BLaER1 (cell line): Measurements from ENCODE around the gene PTPRCAP.

Experiments
- H3K27ac ChIP-seq: shearing (Covaris generic); formaldehyde crosslinking; 2 replicates; pipeline ENCODE4 v1.8.1; 2022
- H3K27me3 ChIP-seq: shearing (Covaris generic); formaldehyde crosslinking; 2 replicates; pipeline ENCODE4 v1.8.1; 2022
- H3K36me3 ChIP-seq: shearing (Covaris generic); formaldehyde crosslinking; 2 replicates; pipeline ENCODE4 v1.8.1; 2022
- H3K4me1 ChIP-seq: shearing (Covaris generic); formaldehyde crosslinking; 2 replicates; pipeline ENCODE4 v1.8.1; 2022
- H3K4me2 ChIP-seq: shearing (Covaris generic); formaldehyde crosslinking; 2 replicates; pipeline ENCODE4 v1.8.1; 2022
- H3K4me3 ChIP-seq: shearing (Covaris generic); formaldehyde crosslinking; 2 replicates; pipeline ENCODE4 v1.8.1; 2022
- H3K9ac ChIP-seq: shearing (Covaris generic); formaldehyde crosslinking; 2 replicates; pipeline ENCODE4 v1.8.1; 2022
- H3K9me3 ChIP-seq: shearing (Covaris generic); formaldehyde crosslinking; 2 replicates; pipeline ENCODE4 v1.8.1; 2022
- H4K20me1 ChIP-seq: shearing (Covaris generic); formaldehyde crosslinking; 2 replicates; pipeline ENCODE4 v1.8.1; 2022
- Cebpa-rat ChIP-seq: shearing (Covaris generic); IDR thresholded peaks from 2 replicates; pipeline ENCODE4 v1.8.1; 2022

The PTPRCAP gene

DNA sequence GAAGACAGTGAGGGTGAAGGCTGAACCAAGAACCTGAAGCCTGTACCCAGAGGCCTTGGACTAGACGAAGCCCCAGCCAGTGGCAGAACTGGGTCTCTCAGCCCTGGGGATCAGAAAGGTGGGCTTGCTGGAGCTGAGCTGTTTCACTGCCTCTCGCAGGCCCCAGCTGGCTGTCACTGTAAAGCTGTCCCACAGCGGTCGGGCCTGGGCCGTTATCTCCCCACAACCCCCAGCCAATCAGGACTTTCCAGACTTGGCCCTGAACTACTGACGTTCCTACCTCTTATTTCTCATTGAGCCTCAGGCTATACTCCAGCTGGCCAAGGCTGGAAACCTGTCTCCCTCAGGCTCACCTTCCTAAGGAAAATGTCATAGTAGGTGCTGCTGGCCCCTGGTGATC, 39.9 kb downstream of the PTPRCAP start:
- no peaks in the 10 kb centered on the region for H3K9me3 ChIP-seq
- no peak for TF ChIP-seq Cebpa-rat
- H3K27ac ChIP-seq: peak overlapping the region; percentile 55
- peaks cover 79% of the 10 kb centered on the region for H4K20me1 ChIP-seq
- peaks cover 72% of the 10 kb centered on the region for H3K36me3 ChIP-seq
- 0 out of 2 replicates have a peak overlapping the region, but pooled peaks have one; percentile 17 for H3K9ac ChIP-seq
- no peak overlapping the region for H3K4me3 ChIP-seq
- H3K4me1 ChIP-seq: peaks cover 74% of the 10 kb centered on the region
- peak overlapping the region; percentile 79 for H3K4me2 ChIP-seq
- H3K27me3 ChIP-seq: no peaks in the 10 kb centered on the region

DNA sequence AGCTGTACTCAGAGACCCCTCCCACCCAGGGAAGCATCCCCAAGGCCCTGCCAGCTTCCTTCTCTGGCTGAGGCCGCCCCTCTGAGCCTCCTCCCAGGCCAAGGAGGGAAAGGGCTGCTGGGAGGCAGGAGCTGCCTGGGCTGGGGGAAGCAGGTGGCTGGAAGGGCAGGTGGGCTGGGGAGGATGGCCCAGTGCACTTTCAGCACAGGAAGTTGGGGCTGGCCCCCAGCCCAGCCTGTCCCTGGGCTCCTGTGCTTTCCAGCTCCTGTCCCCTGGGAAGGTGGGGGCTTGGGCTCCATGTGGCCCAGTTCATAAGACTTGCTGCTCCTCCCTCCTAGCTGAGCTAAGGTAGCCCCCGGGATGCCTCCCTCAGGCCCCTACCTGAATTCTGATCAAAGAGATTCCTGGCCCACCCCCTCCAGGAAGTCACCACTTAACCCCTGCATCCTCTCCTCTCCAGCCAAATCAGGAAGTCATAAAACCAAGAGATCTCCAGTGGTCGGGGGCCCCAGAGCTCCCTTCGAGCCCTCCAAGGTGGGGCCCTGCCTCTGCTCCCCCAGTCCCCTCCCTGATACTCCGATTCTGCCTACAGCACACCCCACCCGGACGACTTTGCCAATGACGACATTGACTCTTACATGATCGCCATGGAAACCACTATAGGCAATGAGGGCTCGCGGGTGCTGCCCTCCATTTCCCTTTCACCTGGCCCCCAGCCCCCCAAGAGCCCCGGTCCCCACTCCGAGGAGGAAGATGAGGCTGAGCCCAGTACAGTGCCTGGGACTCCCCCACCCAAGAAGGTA, 40.7 kb downstream of the PTPRCAP start:
- H3K9me3 ChIP-seq: no peaks in the 10 kb centered on the region
- H3K36me3 ChIP-seq: peaks cover 72% of the 10 kb centered on the region
- H3K9ac ChIP-seq: peak overlapping the region; percentile 39; the same call in 1 of the 2 replicates
- peaks cover 86% of the 10 kb centered on the region for H4K20me1 ChIP-seq
- H3K4me1 ChIP-seq: peaks cover 72% of the 10 kb centered on the region
- peak overlapping the region; percentile 55 for H3K27ac ChIP-seq
- no peak for TF ChIP-seq Cebpa-rat
- H3K27me3 ChIP-seq: no peaks in the 10 kb centered on the region
- H3K4me3 ChIP-seq: no peak overlapping the region
- peak overlapping the region; percentile 79 for H3K4me2 ChIP-seq

- TF ChIP-seq Cebpa-rat: no peak
- peak overlapping the region; percentile 79 for H3K4me2 ChIP-seq
- H4K20me1 ChIP-seq: peaks cover 84% of the 10 kb centered on the region
- H3K36me3 ChIP-seq: peaks cover 72% of the 10 kb centered on the region
- peak overlapping the region; percentile 55 for H3K27ac ChIP-seq
- peaks cover 72% of the 10 kb centered on the region for H3K4me1 ChIP-seq
- peak overlapping the region; percentile 39; the same call in 1 of the 2 replicates for H3K9ac ChIP-seq
- H3K9me3 ChIP-seq: no peaks in the 10 kb centered on the region
- H3K4me3 ChIP-seq: no peak overlapping the region
- H3K27me3 ChIP-seq: no peaks in the 10 kb centered on the region
Observed at GRCh38 chr11:67396259-67396581, 41.3 kb downstream of the PTPRCAP start.

GRCh38 chr11:67395555-67396258, 41.8 kb downstream of the PTPRCAP start:
- TF ChIP-seq Cebpa-rat: no peak
- H3K4me2 ChIP-seq: peak overlapping the region; percentile 79
- H3K36me3 ChIP-seq: peaks cover 72% of the 10 kb centered on the region
- H3K4me3 ChIP-seq: no peak overlapping the region
- H3K27ac ChIP-seq: peak overlapping the region; percentile 55
- H4K20me1 ChIP-seq: peaks cover 79% of the 10 kb centered on the region
- H3K27me3 ChIP-seq: no peaks in the 10 kb centered on the region
- peak overlapping the region; percentile 39; the same call in 1 of the 2 replicates for H3K9ac ChIP-seq
- H3K4me1 ChIP-seq: peaks cover 73% of the 10 kb centered on the region
- H3K9me3 ChIP-seq: no peaks in the 10 kb centered on the region

- Histone ChIP-seq H3K36me3 (peaks cover 56% of the 10 kb centered on the region), H4K20me1 (peaks cover 62% of the 10 kb centered on the region), H3K27me3 (no peaks in the 10 kb centered on the region), H3K4me2 (no peak overlapping the region), H3K9me3 (no peaks in the 10 kb centered on the region), H3K4me1 (peaks cover 73% of the 10 kb centered on the region), H3K27ac (no peak overlapping the region), H3K4me3 (no peak overlapping the region), H3K9ac (peak overlapping the region; percentile 15; the same call in 1 of the 2 replicates)
- no peak for TF ChIP-seq Cebpa-rat
Observed at GRCh38 chr11:67393990-67394389, 43.5 kb downstream of the PTPRCAP start.

DNA sequence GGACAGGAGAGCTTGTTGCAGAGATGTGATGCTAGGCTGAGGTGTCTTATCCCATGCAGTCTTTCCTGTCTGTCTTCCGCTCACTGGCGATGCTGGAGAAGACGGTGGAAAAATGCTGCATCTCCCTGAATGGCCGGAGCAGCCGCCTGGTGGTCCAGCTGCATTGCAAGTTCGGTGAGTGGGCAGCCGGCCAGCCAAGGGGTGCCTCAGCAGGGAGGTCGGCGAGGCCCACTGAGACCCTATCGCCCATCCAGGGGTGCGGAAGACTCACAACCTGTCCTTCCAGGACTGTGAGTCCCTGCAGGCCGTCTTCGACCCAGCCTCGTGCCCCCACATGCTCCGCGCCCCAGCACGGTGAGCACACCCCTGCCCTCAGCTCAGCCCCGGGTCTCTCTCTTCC, 44.0 kb downstream of the PTPRCAP start:
- Histone ChIP-seq H3K9me3 (no peaks in the 10 kb centered on the region), H3K4me3 (no peak overlapping the region), H3K27ac (no peak overlapping the region), H3K4me2 (peak overlapping the region; percentile 26; the same call in 1 of the 2 replicates), H3K36me3 (peaks cover 50% of the 10 kb centered on the region), H3K27me3 (no peaks in the 10 kb centered on the region), H3K9ac (no peak overlapping the region; the same call in 1 of the 2 replicates), H3K4me1 (peaks cover 70% of the 10 kb centered on the region), H4K20me1 (peaks cover 56% of the 10 kb centered on the region)
- TF ChIP-seq Cebpa-rat: no peak

- Histone ChIP-seq H3K4me1 (peaks cover 58% of the 10 kb centered on the region), H3K4me3 (peak overlapping the region; percentile 79), H3K9ac (peak overlapping the region; percentile 87), H3K9me3 (no peaks in the 10 kb centered on the region), H3K36me3 (peaks cover 38% of the 10 kb centered on the region), H3K27ac (peak overlapping the region; percentile 90), H4K20me1 (peaks cover 45% of the 10 kb centered on the region), H3K4me2 (peak overlapping the region; percentile 96), H3K27me3 (no peaks in the 10 kb centered on the region)
- TF ChIP-seq Cebpa-rat: no peak
Observed at GRCh38 chr11:67392183-67392715, 45.2 kb downstream of the PTPRCAP start.

DNA sequence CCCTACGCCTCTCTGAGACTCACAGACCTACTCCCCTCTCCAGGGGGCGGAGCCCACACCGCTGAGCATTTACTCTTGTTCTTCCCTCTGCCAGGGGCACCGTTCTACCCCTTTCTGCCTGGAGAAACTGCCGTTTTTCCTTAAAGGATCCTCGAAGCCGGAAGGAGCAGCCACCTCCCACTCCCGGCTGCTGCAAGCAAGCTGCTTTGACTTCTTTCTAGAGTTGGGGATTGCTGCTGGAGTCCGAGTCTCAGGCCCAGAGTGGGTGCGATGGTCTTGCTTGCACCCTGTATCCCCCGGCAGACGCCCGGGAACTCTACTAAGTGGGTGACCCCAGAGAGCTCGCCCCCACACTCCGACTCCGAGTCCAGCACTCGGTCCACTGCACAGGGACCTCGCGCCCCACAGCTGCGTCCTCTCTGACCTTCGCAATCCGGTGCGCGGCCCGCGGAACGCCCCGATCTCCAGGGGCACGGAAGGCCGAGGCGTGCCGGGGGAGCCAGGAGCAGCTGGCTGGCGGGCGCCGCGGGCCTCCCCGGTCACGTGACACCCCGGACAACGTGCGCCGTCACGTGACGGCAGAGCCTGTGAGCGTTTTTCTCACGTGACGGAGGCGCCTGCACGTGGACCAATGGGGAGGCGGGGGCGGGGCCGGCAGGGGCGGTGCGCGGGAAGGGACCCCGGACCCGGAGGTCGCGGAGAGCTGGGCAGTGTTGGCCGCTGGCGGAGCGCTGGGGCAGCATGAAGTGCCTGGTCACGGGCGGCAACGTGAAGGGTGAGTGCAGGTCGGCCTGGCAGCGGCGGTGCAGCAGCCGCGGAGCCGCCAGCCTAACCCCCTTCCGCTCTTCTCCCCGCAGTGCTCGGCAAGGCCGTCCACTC, 45.9 kb downstream of the PTPRCAP start, which contains the start of gene RAD9A:
TSS of gene RAD9A (plus strand) at position 683 of the 879 bp plus-strand sequence. CDS start at position 742, 59 bp downstream.
- H3K27me3 ChIP-seq: peaks cover 3% of the 10 kb centered on the region; the same call in 1 of the 2 replicates
- H3K27ac ChIP-seq: peak within 1 kb of the TSS; percentile 90
- peak within 1 kb of the TSS; percentile 79 for H3K4me3 ChIP-seq
- peaks cover 51% of the 10 kb centered on the region for H3K4me1 ChIP-seq
- peak within 1 kb of the TSS; percentile 96 for H3K4me2 ChIP-seq
- no peaks in the 10 kb centered on the region for H3K9me3 ChIP-seq
- peaks cover 33% of the 10 kb centered on the region for H3K36me3 ChIP-seq
- no peak for TF ChIP-seq Cebpa-rat
- H4K20me1 ChIP-seq: peaks cover 37% of the 10 kb centered on the region
- H3K9ac ChIP-seq: peak within 1 kb of the TSS; percentile 87

DNA sequence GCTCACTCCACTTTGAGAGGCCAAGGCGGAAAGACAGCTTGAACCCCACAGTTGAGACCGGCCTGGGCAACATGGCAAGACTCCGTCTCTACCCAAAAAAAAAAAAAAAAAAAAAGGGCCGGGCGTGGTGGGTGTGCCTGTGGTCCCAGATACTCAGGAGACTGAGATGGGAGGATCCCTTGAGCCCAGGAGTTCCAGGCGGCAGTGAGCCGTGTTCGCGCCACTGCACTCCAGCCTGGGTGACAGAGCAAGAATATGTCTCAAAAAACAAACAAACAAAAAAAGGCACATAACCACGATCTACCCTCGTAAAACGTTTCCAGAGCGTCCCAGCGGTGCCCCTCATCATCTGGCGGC, 46.6 kb downstream of the PTPRCAP start:
- H3K27me3 ChIP-seq: peaks cover 3% of the 10 kb centered on the region; the same call in 1 of the 2 replicates
- peaks cover 31% of the 10 kb centered on the region for H4K20me1 ChIP-seq
- H3K36me3 ChIP-seq: peaks cover 28% of the 10 kb centered on the region
- peak overlapping the region; percentile 79 for H3K4me3 ChIP-seq
- peak overlapping the region; percentile 87 for H3K9ac ChIP-seq
- peak overlapping the region; percentile 96 for H3K4me2 ChIP-seq
- TF ChIP-seq Cebpa-rat: no peak
- no peaks in the 10 kb centered on the region for H3K9me3 ChIP-seq
- peaks cover 45% of the 10 kb centered on the region for H3K4me1 ChIP-seq
- H3K27ac ChIP-seq: peak overlapping the region; percentile 90
